GM19452 (cell line): Measurements from ENCODE around the gene THEMIS.
"Not testable (repeated sequence)": the region's sequence is repeated elsewhere in the genome, so short reads cannot be mapped to it uniquely, and the experiment has no call there.

Source experiments
- ATAC-seq: cut with Tn5 transposase; IDR thresholded peaks from one replicate; pipeline ENCODE4 v1.9.1; 2021; ENCODE audit not compliant: unreplicated experiment

THEMIS gene

DNA sequence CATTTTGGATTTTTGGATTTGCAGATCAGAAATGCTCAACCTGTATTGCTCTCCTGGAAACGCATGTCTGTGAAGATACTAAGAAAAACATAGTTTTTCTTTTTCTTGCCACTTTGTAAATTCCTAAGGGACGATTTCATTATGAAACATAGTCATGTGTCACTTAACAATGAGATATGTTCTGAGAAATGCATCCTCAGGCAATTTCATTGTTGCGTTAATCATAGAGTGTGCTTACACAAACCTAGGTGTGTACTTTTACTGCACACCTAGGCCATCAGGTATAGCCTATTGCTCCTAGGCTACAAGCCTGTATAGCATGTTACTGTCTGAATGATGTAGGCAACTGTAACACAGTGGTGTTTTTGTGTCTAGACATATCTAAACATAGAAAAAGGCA lies 13.4 kb upstream of the THEMIS start:
- ATAC-seq = no peak

DNA sequence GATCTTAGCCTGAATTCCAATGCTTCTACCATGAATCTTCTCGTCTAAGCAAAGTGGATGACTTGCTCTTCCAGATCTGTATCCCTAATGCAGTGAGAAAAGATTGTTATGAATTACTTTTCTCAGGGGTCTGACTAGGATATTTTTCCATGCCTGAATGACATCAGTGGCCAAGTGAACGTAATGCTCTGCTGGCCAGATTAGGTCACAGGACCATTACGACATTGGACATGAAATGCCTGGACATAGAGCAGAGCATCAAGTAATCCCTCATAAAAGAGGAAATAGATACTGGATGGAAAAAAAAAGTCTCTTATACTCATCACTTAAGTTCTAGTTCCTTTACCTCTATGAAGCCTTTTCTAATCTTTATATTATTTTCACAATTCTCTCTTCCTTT lies 12.1 kb upstream of the THEMIS start:
- ATAC-seq = no peak

DNA sequence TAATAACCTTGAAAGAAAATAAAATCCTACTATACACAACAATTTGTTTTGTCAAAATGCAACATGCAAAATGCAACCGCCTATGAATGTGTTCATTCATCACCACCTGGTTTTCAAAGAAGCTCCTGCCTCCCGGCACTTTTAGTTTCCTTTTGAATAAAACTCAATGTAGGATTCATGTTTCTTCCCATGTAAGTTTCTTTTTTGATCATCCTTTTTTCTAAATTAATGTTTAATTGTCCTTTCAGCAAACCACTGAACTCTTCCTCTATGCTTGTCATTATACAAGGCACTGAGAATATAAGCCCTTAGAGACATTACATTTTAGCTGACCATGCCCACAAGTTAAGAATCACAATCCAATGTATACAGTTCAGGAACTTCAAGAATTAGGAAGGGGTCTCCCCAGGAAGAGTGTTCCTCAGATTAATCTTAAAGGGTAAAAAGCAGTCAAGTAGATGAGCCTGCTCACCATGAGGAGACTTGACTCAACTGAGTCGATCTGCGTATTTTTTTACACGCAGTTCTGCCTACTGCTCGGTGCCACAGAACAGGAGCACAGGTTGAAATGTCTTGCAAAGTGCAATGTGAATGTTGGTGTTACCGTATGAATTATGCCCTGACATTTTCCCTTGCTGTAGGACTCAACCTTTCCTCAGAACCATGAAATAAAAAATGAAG lies 7.2 kb upstream of the THEMIS start:
- ATAC-seq = peak; percentile 84

DNA sequence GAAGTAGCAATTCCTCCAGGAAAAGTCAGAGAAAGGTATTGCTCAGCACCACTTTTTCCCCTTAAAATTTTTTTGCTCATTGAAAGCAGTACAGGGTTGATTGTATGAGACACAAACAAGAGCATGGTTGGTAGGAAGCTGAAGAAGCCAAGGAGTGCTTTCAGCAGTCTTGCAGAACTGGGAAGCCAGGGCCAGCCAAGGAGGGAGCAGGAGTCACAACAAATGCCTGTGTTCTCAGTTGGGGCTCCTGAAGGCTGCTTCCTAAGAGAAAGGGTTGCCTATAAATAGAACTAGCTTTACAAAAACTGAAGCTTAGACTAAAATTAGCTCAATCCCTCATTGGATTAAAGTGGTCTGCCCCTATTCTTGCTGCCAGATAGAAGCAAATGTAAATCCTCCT lies 3.3 kb upstream of the THEMIS start:
- no peak for ATAC-seq

DNA sequence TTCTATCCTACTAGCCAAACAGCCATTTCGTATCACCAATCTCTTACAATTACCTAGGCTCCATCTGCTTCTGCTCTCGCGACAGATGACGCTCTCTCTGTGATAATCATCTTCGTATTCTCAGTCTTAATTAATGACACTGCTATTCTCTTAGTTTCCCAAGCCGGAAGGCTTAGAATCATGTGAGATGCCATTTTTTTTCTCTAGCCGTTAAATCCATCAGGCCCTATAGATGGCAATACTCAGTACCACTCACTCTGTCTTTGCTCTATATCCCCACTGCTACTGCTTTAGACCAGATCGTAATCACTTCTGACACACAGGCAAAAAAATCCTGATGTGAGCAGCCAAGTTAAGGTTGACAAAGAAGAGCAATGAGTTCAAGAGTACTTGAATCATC lies 2.1 kb upstream of the THEMIS start:
- ATAC-seq = no peak

DNA sequence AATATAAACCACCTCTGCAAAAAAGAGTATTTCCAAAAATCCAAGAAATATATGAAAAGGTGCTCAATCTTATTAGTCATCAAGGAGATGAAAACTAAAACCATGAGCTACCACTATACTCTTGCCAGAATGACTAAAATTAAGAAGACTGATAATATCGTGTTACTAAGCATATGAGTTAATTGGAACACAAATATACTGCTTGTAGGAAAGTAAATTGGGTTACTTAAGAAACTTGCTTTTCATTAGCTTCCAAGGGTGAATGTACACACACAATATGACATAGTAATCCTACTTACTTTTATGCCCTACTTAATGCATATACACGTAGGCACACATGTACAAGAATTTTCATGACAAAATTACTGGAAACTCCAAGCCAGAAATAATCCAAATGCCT lies 3.4 kb downstream of the THEMIS start:
- ATAC-seq = no peak

DNA sequence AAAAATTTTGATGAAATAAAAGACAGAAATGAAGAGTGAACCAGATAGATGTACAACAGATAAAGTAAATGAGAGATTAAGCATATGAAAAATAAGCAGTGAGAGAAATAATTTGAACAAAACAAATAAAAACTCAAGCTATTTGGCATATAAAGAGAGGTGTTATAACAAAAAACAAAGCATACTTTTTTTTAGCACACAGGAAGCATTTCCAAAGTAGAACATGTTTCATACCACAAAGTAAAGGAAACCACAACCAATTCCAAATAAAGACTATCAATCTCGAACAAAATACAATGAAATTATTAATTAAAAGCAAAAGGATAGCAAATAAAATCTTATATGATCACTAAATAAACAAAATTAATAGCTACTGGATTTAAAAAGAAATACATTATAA lies 6.8 kb downstream of the THEMIS start:
- ATAC-seq = no peak

DNA sequence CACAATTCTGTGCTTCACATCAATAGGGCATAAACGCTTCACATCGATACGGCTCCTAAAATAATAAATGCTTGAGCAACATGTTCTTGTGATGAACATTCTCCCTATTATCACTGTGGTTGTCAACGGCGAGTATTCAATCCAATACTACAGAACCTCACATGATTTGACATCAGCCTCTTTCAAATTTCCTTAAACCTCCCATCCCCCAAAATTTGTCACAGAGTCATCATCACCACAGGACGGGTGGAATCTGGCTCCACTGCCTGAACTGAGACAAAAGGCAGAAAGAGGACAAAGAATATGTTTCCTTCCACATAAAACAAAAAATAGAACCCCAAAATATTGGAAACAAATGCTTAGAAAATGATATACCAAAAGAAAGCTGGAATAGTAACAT lies 7.3 kb downstream of the THEMIS start:
- no peak for ATAC-seq

DNA sequence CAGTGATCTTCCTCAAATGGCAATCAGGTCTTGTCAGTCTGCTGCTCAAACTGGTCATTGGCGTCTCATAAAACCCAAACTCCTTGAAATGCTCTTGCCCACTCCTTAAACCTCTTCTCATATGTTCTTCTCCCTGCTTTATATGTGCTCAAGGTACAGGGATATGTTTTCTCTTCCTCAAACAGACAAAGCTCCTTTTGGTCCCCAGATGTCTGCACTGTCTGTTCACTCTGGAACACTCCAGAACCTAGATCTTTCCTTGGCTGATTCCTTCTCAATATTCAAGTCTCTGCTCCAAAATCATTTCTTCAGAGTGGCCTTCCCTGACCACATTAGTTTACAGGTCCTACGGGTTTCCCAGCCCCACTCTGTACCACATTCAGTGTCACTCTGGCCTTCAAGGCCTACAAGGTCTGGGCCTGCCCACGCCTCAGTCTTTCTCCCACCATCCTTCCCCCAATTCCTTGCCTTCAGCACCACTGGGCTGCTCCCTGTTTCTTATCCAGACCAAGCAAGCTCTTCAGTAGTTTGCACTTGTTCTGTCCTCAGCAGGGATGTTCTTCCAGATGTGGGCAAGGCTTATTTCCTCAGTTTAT lies 9.0 kb downstream of the THEMIS start:
- ATAC-seq = no peak

DNA sequence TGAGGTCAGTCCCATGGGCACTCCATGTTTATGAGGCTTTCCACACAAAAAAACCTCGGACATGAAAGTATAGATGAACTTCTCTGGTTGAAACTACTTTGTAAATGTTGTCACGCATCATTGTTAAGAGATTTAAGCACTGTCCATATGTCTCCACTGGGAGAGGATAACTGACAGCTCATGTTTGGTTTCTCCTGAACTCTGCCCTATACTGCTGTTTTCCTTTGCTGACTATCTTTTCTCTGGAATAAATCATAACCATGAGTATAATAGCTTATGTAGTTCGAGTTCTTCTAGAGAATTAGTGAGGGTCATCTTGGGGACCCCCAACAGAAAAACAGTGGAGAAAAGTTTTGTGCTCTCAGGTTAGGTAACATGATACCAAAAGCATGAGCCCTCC lies 14.3 kb downstream of the THEMIS start:
- ATAC-seq = no peak

DNA sequence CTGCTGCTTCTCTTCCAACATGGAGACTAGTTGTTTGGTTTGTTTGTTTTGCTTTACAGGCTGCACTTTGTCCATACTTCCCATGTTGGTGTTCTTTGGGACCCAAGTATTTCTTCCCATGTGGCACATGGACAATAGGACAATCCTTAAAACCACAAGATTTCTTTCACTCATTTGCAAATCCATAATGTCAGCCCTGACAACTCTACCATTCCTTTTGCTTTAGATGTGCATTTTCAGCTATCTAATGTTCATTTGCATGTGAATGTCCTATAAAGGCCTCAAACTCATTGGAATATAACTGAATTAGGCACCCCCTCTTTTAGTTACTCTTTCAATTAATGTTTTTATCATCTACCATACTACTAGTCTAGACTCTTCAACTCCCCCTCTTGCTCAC lies 16.7 kb downstream of the THEMIS start:
- ATAC-seq = no peak

DNA sequence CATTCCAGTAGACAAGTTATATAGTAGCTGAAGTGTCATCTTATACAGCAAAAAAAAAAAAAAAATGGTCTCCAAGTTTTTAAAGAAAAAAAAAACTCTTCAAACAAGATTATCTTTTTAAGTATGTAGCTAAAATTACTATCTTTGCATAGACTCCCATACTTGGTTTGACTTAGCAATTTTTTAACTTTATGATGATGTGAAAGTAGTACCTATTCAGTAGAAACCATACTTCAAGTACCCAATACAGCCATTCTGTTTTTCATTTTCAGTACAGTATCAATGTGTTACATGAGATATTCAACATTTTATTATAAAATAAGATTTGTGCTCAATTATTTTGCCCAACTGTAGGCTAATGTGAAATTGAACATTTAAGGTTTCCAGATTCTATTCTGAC lies 18.9 kb downstream of the THEMIS start:
- not testable (repeated sequence) for ATAC-seq

DNA sequence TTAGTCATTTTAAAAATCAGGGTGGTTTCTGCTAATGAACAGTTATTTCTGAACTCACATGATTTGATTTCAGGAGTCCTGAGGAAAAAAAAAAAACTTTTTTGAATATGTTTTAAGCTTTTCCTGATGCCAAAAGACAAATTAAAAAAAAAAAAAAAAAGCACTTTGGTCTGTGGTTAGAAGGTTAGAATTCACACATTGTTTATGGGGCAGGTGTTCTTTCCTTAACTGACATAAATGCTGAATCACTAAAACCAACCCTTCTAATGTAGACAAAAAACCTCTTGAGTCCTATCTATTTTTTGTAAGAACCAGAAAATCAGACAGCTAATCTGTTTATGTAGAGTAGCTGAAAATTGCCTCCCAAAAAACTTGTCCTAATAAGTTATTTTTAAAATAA lies 20.4 kb downstream of the THEMIS start:
- no peak for ATAC-seq

DNA sequence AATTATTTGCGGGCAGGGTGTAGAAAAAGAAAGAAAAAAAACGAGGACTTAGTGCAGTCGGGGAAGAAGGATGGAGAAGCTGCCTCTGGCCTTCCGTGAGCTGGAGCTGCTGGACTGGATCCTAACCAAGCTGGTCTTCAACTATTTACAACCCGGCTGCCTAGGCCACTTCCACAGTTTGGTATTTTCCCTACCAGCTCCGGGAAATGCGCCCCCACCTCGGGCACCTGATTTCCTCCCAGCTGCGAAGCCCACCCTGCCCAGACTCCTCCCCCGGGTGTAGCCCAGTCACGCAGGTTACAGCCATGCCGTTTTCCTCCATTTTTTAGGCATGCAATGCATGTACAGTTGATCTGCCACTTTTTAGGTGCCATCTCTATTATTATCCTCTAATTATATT lies 21.2 kb downstream of the THEMIS start:
- ATAC-seq = no peak

DNA sequence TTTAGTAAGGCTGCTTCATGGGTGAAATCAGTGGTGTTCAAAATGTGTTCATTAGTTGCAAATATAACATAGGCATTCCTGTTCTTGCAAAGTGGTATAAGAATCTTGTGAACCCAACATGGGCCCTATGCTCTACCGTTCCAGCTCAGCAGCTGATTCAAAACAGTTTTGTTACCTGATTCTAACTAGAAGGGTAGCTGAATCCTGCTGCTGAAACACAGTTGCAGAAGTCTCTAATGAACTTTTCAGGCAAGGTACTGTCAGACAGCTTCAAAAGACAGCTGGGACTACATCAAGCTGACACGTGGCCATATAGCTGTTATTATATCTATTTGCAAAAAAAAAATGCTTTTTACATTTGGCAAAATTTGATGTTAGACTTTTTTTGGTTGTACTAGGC lies 22.7 kb downstream of the THEMIS start:
- ATAC-seq = no peak

DNA sequence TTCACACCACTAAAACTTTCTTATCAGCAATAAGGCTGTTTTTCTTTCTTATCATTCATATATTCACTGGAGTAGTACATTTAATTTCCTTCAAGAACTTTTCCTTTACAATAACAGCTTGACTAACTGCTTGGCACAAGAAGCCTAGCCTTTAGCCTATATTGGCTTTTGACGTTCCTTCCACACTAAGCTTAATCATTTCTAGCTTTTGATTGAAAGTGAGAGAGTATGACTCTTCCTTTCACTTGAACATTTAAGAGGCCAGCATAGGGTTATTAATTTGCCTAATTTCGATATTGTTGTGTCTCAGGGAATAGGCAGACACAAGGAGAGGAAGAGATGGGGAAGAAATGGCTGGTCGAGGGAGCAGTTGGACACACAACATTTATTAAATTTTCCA lies 23.6 kb downstream of the THEMIS start:
- peak; percentile 64 for ATAC-seq

DNA sequence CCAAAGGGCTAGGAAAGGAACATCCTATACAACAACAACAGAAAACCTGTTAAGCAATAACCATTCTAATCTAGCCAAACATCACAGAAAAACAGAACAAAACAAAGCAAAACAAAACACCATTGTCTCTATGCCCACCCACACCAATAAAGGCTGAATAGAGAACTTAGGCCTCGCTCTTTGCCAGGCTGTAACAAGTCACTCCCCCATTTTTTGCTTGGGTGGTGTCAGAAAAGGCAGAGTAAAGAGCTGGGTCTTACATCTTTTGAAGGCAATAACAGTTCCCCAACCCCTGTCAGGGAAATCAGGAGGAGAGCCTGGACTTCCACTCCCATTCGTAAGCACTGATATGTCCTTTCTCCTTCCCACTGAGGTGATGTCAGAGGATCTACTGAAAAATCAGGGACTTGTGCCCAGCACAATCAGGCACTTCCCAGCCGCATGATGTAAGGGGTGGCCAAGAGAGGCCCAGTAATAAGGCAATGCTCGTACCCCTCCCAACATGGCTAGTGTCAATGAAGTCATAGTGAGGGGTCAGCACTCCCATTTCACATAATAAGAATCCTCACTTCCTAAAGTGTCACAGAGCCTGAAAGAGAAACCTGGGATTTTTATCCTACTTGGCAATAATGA lies 31.0 kb downstream of the THEMIS start:
- no peak for ATAC-seq

DNA sequence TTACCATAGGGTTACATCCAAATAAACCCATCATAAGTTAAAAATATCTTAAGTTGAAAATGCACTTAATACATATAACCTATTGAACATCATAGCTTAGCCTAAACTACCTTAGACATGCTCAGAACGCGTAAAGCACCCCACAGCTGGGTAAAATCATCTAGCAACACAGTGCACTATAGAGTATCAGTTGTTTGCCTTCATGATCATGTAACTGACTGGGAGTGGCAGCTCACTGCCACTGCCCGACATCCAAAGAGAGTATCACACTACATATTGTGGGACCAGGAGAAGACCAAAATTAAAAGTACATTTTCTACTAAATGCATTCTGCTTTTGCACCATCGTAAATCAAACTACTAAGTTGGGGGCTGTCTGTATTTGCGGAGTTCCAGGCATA lies 31.7 kb downstream of the THEMIS start:
- ATAC-seq = no peak

DNA sequence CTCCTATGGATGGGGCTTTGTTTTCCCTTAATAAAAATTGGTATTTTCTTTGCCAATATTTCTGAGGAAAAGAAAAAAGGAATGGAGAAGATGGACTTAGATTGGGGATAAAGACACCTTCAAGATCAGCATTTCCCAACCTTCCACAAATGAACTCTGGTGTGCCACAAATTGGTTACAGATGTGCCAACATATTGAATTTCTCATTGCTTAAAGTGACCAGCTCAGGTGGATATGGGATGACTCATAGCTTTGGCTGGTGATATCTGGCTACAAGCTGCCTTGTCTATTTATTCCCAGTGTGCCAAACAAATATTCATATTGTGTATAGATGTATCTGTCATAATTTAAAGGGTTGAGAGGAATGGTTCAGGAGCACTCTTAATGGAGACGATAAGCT lies 32.5 kb downstream of the THEMIS start:
- no peak for ATAC-seq

DNA sequence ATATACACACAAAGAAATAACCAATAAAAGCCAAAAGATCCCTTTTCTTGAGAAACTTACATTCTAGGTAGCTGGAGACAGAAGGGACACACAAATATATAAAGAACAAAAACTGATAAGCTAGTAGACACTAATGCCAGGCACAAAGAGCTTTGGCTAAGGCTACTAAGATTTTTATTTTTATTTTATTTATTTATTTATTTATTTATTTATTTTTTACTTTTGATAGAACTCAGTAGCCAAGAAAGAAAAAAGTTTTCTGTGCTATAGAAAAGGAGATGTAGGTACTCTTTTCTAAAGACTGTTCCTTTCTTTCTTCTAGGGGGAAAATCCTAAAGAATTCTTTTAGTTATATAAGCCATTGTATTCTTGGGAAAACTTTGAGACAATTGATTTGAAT lies 34.1 kb downstream of the THEMIS start:
- ATAC-seq = no peak

DNA sequence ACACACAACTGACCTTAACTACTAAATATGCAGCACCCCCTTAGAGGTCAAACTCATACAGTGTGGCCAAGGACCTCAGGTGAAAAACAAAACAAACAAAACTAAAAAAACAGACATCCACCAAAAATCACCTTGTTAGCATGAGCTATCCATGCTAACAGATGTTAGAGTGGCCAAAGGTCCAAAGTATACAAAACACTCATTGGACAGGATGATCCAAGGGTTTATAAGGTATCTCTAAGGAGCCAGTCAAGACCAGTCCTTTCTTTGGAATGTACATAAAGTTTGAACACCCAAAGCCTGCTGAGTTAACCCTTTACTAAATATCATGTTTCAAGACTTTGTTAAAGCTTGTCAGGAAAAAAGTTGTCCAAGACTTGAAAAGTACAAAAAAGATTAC lies 35.8 kb downstream of the THEMIS start:
- no peak for ATAC-seq

DNA sequence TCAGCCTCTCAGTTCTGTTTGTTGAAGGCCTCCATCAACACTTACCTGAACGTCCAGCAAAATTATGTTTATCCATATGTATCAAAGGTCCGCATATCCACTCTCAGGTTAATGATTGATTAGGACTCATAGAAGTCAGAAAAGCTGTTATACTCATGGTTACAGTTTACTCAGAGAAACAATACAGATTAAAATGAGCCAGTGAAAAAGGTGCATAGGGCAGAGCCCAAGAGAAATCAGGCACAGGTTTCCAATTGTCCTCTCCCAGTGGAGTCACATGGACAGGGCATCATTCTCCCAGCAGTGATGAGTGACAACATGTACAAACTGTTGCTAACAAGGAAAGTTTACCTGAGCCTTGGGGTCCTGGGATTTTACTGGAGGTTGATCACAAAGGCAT lies 36.2 kb downstream of the THEMIS start:
- no peak for ATAC-seq

DNA sequence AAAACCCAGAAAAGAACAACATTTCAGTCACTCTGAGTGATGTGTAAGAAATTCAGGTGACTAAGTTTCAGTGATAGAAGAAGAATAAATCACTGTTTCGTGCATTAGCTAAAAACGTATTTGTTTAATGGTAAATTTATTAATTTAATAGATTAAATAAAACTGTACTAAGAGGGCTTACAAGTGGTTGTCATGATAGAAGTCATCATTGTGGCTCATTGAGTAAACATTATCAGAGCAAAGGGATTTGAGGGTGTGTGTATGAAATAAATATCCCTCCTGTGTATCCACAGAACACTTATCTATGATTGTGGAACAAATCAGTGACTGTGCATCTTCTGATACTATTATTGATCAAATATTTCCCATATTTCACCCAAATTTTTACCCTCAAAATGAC lies 40.1 kb downstream of the THEMIS start:
- ATAC-seq = no peak
